ENCODE measurements around the gene ARL3.
"Not testable (repeated sequence)": the region's sequence is repeated elsewhere in the genome, so short reads cannot be mapped to it uniquely, and the experiment has no call there.

ARL3 gene

DNA sequence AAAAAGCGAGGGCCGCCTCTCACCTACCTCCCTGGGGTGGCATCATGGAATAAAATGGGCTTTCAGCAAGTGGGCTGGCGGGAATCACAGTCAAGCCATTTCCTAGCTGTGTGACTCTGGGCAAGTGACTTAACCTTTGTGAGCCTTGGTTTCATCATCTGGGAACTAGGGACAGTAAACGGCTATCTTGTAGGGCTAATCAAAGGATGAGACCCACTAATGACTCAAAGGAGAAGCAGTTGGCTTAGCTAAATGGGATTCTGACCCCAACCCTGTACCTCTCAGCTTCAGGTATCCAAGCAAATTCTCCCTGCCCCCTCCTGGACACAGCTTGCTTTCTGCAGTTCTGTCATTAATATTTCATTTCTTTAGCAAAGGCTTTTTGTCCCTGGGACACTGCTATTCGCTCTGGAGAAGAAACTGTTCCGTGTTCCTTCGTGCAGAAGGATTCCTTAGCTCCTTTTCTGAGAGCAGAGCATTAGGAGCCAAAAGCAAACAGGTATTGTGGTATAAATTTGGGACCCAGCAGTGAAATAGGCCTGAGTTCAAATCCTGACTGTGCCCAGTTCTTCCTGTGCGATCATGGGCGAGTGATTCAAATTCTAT is 44.0 kb downstream of the ARL3 start:
- DNase-seq, result no peak

DNA sequence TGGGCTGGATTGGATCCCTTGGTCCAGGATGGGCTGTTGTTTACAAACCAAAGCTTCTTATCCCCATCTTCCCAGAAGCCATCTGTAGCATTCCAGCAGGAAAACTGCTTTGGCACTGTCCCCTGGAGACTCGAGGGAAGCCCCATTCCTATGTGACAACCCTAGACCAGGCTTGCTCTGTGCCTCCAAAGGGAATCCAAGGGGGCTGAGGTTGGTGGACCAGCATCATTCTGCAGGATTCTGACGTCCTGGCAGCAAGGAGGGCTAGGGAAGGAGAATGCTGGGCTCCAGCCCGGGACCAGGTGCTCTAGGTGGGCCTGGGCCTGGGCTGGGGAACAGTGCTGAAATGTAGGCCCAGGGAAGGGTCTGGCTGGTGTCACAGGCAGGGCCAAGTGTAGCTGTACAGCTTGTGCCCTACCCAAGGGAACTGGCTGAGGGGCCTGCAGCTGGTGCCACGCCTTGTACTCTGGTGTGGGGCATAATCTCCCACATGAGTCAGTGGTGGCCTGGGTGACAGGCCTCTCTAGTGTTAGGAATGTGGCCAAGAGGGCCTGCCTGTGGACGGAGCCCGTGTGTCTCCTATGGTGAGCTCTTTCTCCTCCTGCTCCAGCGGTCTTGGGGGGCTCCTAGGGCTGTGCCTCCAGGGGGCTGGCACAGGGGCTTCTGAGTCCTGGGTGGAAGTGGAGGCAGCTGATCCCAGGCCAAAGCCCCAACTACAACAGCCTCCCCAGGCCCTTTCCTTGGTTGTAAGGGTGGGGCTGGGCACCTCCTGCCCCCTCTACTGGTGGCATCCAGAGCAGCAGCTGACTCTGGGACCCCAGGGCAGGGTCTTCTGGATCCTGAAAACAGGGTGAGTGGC is 44.8 kb downstream of the ARL3 start:
- DNase-seq, result peak in 1 of 2 experiments; percentile 14

DNA sequence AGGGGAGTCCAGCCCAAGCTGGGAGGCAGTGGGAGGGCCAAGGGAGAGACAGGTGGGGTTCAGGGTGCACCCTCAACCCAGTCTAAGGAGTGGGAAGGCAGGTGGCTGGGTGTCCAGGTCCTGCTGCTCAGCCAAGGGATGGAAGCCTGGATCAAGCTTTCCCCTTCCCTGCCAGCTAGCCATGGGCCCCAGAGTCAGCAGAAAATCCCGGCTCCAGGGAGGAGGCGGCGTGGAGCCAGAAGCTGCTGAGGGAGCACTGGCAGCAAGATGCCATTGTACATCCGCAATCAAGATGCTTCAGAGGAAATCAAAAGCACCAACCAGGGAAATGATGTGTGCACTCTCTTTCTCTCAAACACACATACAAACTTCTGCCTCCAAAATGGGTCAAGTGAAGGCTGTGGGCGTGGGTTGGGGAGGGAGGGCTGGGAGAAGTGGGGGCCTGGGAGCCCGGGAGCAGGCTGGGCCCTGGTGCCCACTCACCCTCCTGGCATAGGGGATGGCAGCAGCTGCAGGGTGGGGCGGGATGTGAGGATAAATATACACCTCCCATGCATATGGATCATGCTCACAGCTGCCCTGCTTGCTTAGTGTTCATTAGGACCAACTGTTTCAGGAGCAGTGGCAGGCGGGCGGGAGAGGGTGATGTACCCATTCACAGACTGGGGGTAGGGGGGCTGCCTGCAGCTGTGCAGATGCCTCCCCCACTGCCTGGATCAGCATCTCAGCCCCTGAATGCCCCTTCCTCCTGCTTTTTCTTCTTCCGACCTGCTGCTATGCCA is 45.7 kb downstream of the ARL3 start:
- DNase-seq, result peak in 1 of 2 experiments; percentile 47

DNA sequence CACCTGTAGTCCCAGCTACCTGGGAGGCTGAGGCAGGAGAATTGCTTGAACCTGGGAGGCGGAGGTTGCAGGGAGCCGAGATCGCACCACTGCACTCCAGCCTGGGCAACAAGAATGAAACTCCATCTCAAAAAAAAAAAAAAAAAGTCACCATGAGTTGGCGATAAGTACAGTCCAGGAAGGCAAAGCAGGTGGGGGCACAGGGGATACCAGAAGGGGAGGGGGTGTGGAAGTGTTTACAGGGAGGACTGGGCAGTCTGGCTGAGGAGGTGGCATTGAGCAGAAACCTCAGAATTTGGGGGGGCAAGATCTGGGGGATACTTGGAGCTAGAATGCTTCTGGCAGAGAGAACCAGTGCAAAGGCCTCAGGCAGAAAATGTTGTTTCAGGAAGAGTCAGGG is 46.8 kb downstream of the ARL3 start:
- DNase-seq, result not testable (repeated sequence)

DNA sequence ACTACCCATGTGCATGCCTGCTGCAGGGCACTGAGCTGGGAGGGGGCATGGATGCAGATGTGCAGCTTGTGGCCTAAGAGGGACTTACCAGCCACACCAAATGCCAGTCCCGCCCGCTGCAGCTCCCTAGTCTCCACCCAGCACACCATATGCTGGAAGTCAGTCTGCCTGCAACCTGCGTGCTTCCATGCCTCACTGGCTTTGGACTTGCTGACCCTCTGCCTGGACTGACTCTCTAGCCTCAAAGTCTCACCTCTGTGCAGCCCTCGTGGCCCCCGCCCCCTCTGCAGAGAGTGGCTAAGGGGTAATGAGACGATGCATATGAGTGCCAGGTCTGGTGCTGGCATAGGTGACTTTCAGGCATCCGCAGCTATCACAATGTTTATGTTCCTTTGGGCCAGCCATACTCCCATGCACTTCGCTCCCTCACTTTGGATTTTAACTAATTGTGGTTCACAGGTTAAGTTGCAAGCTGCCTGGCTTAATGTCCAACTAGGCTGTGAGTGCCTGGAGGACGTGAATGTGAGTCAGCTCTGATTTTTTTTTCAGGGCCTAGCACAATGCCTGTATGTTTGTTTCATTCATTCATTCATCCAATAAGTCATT is 48.2 kb downstream of the ARL3 start:
- DNase-seq, result no peak

DNA sequence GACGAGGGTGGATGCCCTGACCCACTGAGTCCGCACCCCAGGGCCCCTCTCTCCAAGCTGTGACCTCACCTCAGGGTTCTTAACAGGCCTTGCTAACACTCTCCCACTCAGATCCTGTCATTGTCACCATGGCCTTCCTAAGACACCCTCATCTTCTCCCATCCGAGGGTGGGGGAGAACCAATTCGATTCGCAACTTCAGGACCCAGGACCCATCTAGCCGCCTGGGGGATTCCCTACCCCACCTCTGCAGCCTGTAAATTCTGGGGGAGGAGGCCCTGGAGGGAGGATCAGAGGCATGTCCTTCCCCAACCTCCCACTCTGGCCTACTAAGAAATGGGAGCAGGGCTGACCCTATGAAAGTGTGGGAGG is 52.6 kb downstream of the ARL3 start:
- DNase-seq, result no peak

DNA sequence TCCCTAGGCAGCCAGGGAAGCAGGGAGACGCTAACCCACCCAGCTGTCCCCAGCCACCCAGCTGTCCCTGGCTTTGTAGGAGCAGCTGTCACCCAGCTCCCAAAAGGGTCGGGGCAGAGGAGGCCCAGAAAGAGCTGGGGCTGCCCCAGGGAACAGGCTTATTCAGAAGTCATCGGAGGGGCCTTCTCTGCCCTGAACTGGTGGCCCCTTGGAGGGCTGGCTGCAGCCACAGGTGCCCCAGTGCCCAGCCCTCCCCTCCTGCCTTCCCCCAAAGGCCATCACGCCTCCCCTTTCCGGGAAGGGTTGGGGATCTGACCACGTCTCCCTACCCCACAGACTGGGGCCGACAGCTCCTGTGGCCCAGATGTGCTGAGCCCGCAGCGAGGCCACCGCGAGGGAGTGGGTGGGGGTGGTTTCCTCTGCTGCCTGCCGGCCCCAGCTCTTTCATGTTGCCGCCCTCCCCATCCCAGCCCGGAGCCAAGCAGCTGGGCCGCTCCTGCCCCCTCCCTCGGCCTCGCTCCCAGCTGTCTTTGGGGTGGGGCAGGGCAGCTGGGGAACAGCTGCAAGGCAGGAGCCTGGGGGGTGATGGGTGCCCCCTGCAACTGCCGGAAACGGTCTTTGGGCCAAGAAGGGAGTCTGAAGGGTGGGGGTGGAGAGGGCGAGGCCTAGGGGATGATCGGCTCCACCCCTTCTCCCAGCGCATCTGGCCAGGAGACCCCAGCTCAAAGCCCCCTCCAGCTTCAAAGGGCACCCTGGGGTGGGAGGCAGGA is 53.1 kb downstream of the ARL3 start:
- peak; percentile 38 to 68 for DNase-seq

DNA sequence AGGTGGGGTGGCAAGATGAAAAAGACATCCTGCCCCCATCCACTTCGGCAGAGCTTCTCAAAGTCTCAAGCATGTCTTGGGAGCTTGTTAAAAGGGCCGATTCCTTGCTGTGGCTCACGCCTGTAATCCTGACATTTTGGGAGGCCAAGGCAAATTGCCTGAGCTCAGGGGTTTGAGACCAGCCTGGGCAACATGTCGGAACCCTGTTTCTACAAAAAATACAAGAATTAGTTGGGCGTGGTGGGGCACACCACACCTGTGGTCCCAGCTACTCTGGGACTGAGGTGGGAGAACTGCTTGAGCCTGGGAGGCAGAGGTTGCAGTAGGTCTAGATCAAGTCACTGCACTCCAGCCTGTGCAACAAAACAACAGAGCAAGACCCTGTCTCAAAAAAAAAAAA is 55.4 kb downstream of the ARL3 start:
- no peak for DNase-seq

DNA sequence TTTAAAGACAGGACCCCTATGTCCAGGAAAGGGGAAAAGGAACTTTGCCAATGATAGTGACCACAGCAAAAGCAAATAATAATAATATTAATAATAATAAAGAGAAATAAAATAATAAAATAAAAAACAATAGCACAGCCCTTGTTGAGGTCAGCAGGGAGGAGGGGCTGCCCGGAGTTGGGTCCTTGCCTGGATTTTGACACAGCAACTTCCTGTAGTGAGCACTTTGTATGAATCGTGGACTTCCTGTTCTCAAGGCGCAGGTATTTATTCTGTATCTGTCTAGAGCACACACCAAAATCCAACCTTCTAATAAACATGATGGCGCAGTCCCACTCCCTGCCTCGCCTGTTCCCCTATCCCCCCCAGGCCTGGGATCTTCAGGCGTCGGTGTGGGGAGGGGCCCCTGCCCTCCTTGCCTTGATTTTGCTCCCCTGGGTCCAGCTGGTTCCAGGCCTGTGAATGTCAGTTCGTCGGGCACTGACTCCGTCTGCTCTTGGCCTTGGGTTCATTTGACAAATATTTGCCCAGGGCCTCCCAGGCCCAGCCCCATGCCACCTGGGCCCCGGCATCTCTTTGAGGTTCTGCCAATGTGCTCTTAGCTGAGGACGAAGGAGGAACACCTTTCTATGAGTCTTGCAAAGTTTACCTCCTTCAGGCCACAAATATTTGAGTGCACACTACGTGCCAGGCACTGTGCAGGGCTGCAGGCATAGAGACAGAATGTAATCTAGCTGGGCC is 56.0 kb downstream of the ARL3 start:
- no peak for DNase-seq

DNA sequence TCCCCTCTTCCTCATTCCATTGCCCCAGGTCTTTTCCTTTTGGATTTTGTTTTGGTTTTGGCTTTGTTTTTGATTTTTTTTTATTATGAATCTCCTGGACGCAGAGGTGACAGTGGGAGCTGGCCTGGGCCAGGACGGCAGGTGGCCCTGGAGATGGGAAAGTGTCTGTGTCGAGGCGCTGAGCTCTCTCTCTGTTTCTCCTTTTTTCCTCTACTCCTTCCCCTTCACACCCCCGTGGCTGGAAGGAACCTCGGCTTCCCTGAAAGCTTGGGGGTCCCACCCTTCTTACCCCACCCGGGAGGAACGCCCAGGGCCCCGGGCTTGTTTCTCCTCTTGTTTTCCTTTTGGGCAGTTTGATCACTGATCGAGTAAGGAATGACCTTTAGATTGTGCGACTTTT is 56.7 kb downstream of the ARL3 start:
- no peak for DNase-seq

DNA sequence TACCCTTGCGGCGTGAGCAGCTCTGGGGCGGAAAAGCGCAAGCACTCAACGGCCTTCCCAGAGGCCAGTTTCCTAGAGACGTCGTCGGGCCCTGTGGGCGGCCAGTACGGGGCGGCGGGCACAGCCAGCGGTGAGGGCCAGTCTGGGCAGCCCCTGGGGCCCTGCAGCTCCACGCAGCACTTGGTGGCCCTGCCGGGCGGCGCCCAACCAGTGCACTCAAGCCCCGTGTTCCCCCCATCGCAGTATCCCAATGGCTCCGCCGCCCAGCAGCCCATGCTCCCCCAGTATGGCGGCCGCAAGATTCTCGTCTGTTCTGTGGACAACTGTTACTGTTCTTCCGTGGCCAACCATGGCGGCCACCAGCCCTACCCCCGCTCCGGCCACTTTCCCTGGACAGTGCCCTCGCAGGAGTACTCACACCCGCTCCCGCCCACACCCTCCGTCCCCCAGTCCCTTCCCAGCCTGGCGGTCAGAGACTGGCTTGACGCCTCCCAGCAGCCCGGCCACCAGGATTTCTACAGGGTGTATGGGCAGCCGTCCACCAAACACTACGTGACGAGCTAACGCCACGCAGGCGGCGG is 57.3 kb downstream of the ARL3 start:
- DNase-seq, result no peak

DNA sequence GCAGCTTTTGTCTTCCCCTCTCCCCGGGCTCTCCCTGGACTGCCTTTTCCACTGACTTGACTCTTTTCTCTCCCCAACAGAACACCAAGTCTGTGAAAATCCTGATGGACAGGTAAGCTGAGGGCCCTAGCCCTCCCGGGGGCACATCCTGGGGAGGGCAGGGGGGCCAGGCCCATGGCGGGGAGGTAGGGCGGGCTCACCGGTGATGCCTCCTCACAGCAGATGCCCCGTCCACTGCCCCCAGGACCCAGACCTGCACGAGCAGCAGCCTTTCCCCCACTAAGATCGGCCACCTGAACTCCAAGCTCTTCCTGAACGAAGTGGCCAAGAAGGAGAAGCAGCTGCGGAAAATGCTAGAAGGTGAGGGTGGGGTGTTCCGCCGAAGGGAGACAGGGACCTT is 58.2 kb downstream of the ARL3 start:
- no peak for DNase-seq

DNA sequence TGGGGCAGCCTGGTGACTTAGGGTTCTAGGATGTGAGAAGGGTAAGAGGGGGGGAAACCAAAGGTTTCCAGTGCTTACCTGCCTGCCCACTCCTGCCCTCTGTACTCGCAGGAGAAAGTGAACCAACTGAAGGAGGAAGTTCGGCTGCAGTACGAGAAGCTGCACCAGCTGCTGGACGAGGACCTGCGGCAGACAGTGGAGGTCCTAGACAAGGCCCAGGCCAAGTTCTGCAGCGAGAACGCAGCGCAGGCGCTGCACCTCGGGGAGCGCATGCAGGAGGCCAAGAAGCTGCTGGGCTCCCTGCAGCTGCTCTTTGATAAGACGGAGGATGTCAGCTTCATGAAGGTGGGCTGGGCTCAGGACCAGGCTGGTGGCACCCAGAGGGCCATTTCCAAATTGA is 59.2 kb downstream of the ARL3 start:
- DNase-seq, result no peak

DNA sequence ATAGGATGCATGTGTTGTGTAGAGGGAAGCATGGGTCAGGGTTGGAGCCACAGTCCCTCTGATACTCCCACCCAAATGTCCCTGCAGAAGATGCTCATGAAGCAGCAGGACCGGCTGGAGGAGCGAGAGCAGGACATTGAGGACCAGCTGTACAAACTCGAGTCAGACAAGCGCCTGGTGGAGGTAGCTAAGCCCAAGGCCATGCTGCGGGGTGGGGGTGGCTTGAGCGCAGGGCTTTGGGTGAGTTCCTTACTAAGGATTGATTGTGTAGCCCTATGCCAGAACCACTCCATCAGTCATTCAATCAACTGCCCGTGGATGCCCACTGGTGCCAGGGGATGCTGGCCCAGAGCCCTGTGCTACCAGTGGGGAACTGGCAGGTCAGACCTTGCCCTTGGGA is 59.6 kb downstream of the ARL3 start:
- no peak for DNase-seq

DNA sequence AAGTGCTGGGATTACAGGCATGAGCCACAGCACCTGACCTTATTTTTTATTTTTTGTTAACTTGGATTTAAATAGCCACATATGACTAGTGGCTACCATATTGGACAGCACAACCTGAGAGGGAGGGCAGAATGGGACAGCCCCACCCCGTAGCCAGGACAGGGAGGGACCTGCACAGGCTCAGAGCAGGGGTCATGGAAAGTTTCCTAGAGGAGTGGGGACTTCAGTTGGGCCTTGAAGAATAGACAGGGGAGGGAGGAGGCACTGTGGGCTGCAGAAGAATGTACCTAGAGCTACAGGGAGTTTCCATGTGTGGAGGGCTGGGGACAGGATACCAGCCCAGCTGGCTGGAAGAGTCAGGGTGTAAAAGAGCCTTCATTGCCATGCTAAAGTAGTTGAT is 61.1 kb downstream of the ARL3 start:
- no peak for DNase-seq

DNA sequence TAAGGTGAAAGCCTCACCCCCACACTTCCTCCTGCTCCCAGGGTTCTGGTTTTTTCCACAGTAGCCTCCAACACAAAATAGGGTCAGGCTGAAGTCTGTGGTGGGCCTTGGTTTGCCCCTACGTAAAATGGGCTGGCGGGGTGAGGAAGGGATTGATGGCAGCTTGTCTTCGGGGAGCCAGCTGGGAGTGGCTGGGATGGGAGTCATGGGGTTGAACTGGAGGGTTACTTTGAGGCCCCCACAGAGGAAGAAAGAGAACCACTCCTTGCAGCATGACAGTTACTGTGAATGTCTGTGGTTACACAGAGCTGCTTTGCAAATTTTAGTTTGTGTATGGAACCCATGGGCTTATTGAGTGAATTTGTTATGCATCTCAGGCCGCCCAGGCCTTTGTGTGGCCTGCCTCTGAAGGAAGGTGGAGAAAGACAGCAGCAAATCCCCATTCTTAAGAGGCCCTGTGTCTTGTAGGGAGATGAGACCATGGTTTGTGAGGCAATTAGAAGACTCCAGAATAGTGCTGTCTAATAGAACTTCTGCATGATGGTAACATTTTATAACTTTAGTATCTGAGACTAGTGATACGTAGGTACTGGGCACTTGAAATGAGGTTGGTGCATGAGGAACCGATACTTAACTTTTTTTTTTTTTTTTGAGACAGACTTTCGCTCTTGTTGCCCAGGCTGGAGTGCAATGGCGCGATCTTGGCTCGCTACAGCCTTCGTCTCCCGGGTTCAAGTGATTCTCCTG is 61.9 kb downstream of the ARL3 start:
- DNase-seq, result no peak

DNA sequence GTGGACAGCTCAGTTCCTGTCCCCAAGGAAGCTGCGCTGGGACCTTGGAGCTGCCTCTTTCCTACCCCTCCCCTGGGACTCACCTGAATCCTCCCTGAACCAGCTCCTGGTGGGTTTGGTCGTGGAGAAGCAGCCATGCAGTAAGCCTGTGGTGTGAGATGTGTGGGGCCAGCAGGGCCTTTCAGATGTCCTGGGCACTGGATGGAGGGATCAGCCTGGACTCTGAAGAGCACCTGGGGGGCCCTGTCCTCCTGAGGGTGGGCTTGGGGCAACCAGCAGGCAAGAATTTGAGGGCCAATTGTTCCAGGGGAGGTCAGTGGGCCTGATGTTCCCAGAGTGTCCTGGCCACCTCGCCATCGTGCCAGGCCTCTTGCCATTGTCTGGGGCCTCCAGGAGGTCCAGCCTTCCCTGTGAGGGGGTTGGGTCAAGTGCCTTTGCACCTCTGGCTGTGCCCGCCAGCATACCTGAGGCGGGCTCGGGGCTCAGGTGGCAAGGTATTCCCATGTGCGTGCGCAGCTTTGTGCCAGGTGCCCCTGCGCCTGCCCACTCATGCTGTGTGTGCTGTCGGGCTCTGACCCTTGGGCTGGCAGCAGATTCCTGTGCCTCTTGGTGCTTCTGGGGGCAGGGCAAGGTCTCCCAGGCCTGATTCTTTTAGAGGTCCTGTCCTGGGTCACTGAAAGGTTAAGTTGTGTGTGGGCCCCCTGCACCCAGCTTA is 62.6 kb downstream of the ARL3 start:
- no peak for DNase-seq

DNA sequence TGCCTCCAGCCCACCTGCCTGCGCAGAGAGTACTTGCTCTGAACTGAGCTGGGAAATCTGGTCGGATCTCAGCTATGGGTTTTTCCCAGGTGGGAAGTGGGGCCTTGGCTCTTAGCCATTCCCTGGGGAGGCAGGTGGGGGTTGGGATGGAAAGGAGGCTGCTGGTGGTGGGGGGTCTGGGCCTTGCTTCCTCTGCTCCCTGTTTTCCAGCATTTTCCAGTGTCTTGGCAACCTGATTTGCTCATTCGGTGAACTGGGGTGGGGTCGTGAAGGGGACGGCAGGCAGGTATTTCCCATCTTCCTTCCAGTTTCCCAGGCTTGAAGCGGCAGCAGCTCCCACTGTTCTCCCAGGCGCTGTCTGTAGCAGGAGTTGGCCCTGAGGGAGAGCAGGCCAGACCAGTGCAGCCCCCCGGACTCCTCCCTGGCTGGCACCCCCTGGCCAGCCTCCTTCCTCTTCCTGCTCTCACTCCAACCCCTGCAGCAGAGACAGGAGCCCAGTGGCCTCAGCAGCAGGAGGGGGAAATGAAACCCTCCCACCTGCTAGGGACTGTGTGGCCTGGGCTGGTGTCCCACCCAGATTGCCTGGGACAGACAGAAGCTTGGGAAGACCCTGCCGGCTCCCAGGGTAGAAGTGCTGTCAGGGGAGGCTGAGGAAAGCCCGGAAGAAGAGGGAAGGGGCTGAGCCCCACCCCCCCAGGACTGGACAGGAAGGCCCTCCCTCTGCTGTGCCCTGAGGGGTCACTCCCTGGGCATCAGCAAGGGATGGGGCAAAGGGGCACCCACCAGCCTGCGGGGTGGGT is 63.3 kb downstream of the ARL3 start:
- DNase-seq, result no peak
